Glomerular visceral epithelial cell (primary cell): ENCODE results near the gene OPA3.
A peak's percentile ranks its signal among the peaks of the same experiment; 100 is the strongest.

Experiments
- DNase-seq: peaks from one replicate; pipeline ENCODE4 v3.0.0-alpha.2; 2016; ENCODE audit errors: extremely low spot score

OPA3 gene

GRCh38 chr19:45567609-45568008 lies 17.0 kb downstream of the OPA3 start:
- no peak for DNase-seq

GRCh38 chr19:45564131-45564780 lies 20.3 kb downstream of the OPA3 start:
- no peak for DNase-seq

GRCh38 chr19:45560686-45561085 lies 23.9 kb downstream of the OPA3 start:
- DNase-seq, result no peak

GRCh38 chr19:45560038-45560437 lies 24.6 kb downstream of the OPA3 start:
- DNase-seq, result no peak

- peak; percentile 29 for DNase-seq
These were observed 26.2 kb downstream of the OPA3 start for GRCh38 chr19:45558399-45558878.

GRCh38 chr19:45556835-45557234 lies 27.8 kb downstream of the OPA3 start:
- DNase-seq, result no peak

GRCh38 chr19:45554481-45554880 lies 30.1 kb downstream of the OPA3 start:
- DNase-seq, result no peak

GRCh38 chr19:45553464-45553863 lies 31.1 kb downstream of the OPA3 start:
- DNase-seq, result no peak

- DNase-seq, result peak; percentile 39
These were observed 36.5 kb downstream of the OPA3 start for GRCh38 chr19:45547965-45548609.

GRCh38 chr19:45547211-45547770 lies 37.3 kb downstream of the OPA3 start:
- DNase-seq, result no peak

GRCh38 chr19:45542234-45542668 lies 42.4 kb downstream of the OPA3 start:
- DNase-seq, result no peak

- no peak for DNase-seq
These were observed 45.1 kb downstream of the OPA3 start for GRCh38 chr19:45539459-45539858.

- DNase-seq, result no peak
These were observed 53.3 kb downstream of the OPA3 start for GRCh38 chr19:45531349-45531748.

GRCh38 chr19:45529420-45529785 lies 55.2 kb downstream of the OPA3 start:
- no peak for DNase-seq

GRCh38 chr19:45528744-45529419 lies 55.7 kb downstream of the OPA3 start:
- no peak for DNase-seq

GRCh38 chr19:45528149-45528743 lies 56.4 kb downstream of the OPA3 start:
- DNase-seq, result peak; percentile 56

- no peak for DNase-seq
These were observed 56.9 kb downstream of the OPA3 start for GRCh38 chr19:45527731-45528130.

- DNase-seq, result no peak
These were observed 57.6 kb downstream of the OPA3 start for GRCh38 chr19:45526971-45527370.

- peak; percentile 81 for DNase-seq
These were observed 58.5 kb downstream of the OPA3 start for GRCh38 chr19:45526143-45526542.

- DNase-seq, result no peak
These were observed 60.0 kb downstream of the OPA3 start for GRCh38 chr19:45524575-45525129.

GRCh38 chr19:45523642-45524256 lies 60.9 kb downstream of the OPA3 start:
- DNase-seq, result peak; percentile 88
